ENCODE data around the gene MYO19.

The MYO19 gene

DNA sequence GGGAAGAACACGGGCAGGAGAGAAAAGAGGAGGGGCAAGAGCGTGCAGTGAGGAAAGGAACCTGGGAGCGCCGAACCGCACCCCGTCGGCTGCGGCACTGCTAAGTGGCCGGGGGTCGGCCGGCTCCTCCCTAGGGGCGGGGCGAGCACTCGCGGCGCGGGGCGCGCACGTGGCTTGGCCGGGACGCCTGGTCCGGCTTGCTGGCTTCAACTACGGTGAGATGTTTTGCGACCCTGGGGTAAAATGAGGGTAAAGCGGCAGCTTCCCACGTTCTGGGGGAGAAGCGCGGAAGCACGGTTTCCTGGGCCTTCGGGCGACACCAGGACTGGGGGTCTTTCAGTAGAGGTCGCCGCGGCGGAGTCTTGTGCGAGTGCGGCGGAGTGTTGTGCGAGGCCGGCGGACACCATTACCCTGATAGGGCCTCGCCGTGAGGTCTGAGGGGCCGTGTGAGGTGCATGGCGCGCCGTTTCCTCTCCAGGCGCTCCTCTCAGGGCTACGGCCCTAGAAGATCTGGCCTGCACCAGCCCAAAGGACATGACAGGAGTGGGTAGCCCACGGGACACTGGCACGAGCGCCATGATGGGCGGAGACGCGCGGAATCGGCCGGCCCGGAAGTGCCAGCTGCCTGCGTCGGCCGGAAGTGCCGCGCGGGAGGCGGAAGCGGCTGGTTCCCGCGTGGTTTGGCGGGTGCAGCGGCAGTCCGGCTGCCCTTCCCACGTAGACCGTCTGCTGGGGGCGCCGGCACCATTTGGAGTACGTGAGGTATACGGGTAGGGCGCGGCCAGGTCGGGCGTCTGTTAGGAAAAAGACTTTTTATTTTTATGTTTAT is at the start of gene MYO19, which contains the start of gene PIGW:
Gene MYO19, minus strand, starts transcription at position 29 of the 829 bp plus-strand sequence. CDS start 2,330 bp downstream, outside the sequence.
Gene PIGW, plus strand, starts transcription at position 148 of the 829 bp plus-strand sequence. CDS start 2,115 bp downstream, outside the sequence.
- peak; percentile 90 for DNase-seq

DNA sequence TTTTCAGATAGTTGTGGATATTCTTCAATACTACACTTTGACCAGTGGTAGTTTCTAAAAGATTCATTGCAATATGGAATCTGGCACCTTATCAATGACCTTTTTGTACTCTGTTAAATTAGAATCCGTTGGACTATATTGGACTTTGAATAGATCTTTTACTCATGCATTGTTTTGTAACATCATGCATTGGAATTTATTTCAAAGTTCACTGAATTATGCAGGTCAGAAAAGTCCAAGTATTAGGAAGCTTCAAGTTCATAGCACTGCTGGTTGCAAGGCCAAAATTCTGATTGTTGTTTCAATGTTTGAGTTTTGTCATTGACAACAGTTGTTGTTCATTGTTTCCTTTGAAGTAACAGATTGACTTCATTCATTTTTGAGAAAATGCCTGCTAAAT is 49.1 kb upstream of the MYO19 start:
- no peak for DNase-seq

DNA sequence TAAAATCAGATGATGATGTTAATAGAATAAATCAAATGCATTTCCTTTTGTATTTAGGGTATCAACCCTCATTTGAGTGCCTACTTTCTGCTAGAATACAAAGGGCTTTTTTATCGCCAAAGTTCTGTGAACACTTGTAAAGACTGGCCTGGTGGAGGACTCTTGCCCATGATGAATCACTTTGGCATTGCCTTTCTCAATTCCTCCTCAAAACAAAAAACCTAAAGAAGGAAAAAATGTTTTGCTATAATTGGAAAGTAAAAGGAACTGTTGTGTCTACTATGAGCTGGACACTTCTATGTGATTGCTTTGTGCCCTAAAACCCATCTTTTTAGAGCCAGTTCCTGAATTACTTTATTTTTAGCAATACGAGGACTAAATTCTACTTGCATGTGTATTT is 44.0 kb upstream of the MYO19 start:
- no peak for DNase-seq

DNA sequence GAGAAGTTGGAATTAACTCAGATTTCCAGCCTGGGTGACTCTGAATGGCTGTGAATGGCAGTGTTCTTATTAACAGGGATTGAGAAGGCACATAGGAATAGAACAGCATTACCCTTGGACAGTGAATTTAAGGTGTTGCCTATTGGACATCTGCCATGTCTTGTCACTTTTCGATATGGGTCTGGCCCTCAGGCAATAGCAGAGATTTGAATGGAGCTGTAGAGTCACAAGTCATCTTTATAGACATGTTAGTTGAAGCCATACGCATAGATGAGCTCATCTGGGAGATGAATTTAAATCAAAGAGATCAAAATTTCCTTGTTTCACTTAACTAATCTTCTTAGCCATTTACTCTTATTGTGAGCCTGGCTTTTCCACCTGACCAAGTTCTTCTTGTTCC is 42.1 kb upstream of the MYO19 start:
- no peak for DNase-seq

GRCh38 chr17:36575028-36575427 is 40.4 kb upstream of the MYO19 start:
- DNase-seq: no peak

DNA sequence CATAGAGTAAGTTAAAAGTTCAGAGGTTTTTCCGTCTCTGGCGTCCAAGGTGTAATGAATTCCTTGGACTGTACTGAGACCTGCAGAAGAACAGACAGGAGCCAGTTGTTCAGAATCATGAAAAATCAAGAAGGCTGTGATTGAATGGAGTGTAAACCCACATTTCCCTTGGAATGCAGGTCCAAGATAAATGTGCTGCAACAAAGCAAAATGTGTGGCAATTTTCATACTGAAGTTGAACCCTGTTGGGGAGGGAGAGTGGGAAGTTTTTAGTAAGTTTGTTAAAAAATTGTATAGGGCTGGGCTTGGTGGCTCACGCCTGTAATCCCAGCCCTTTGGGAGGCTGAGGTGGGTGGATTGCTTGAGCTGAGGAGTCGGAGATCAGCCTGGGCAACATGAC is 31.4 kb upstream of the MYO19 start:
- DNase-seq: no peak

DNA sequence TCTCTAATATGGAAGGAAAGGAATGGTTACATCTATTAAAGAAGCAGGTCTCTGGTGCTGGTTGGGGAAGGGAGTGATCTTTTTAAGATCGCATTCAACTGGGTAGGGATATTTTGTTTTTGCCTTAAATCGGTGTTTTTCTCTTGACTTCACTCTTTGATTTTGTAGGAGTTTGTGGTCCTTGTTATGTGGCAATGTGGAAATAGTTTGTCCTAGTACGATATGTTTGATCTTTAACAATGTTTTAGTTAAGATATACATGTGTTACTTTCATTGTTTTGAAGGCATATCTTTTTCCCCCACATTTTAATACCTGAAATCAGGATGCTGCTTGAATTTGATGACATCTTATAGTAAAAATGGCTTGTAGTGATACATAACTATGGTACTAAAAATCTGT is 18.8 kb upstream of the MYO19 start:
- no peak for DNase-seq

DNA sequence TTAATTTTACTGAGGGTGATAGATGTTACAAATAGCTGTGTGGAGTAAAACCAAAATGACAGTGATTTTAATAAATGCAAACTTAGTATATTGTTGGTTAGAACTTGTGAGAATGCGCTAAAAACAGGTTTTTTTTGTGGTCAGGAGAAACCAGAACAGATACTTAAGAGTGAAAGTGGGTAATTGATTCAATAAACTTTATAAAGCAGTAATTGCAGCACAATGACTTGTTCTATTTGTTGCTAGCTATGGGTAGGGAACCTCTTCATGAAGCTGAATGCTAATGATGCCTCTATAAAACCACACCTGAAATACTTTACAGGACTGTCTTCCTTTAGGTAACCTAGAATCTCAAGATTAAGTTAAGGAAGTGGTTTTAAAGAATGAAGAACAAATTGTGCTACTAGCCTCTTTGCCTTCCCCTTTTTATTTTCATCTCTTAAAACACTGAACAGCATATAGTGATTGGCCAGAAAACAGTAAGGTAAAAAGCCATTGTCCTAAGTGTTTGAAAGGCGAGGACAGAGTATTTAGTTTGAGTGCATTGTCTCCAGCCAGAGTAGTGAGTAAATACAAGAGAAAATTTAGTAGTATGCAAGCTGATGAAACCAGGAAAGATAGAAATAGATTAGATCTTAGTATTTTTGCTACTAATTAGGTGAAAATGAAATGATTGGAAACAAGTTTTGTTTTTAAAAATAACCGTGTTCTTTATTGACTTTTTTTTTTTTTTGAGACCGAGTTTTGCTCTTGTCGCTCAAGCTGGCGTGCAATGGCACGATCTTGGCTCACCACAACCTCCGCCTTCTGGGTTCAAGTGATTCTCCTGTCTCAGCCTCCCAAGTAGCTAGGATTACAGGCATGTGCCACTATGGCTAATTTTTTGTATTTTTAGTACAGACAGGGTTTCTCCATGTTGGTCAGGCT is 16.1 kb upstream of the MYO19 start:
- DNase-seq: no peak

- no peak for DNase-seq
Measured at GRCh38 chr17:36547776-36548175, 13.1 kb upstream of the MYO19 start.

DNA sequence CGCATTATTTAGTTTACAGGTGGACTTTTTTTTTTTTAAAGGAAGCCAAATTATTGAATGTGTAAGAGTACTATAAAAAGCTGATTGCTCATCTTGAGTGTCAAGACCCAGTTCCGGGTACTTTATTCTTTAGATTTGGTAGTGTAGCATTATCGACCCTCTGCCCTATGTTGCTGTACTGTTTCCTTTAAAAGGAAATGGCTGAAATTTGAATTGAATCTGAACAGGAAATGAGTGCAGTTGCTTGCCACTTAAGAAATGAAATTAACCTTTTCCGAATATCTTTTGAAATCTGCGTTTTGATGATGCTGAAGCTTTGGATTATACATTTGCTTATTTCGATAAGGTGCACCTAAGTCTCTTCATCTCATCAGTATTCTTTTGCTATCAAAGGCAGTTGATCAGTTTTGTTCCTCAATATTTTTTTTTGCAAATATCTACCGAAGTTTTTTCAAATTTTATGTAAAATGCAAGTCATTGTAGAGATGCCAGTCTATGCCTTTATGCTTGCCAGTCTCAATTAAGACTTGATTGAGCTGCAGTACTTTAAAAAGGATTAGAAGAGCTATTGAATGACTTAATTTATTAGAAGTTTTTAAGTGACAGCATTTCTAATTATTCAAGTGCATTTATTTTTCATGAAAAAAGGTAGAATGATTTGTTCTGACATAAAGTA is 11.9 kb upstream of the MYO19 start:
- no peak for DNase-seq

DNA sequence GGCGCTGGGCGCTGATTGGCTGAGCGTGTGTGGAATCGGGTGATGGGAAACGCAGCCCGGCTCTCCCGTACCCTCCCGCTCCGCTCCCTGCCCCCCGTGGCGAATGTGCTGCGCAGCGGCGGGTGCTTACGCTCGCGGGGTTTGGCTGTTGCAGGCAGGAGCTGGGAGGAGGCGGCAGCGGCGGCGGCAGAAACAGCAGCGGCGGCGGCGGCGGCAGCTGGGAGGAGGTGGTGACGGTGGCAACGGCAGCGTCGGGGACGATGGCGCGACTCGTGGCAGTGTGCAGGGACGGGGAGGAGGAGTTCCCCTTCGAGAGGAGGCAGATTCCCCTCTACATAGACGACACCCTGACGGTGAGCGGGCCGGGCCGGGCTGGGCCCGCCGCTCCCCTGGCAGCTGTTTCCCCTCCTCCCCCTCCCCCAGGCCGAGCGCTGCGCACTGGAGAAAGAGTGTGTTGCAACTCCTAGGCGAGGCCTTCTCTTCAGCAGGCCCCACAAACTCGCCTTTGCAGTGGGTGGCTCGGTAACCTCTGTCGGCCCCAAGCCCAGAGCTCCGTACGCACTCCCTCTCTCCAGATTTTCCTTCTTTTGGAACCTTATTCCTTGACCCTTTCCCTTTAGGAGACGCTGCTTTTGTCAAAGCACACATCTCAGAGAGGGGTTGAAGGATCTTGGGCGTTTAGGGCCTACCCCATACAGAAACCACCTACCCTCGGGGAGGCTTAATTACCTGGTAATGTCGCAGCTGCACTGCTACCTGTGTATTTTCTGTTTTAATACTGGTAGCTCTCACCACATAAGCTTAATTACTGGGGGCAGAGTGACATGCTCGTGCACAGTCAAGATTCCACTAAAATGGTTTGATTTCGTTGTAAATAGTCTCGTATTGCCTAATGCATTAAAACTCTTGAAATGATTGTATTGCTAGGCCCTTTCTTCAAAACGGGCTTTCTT is 11.1 kb upstream of the MYO19 start:
- DNase-seq: peak; percentile 97

DNA sequence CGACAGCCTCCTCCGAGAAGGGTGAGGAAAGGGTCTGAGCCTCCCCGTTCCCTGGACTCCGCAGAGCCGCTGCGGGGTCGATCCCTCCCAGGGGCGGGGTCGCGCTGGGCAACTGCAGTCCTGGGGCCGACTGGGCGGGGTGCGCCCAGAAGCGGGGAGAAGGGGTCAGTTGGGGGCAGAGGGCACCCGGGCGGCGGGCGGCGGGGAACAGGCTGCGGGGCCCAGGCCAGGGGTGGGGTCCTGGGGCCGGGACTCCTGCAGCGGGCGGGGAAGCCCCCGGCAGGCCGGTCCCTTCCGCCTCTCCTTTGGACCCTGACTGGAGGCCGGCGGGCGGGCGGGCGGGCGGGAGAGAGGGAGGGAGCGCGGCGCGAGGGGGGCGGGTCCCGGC is 10.4 kb upstream of the MYO19 start:
- no peak for DNase-seq

GRCh38 chr17:36544307-36545076 is 9.8 kb upstream of the MYO19 start, which contains the start of gene GGNBP2:
Gene GGNBP2 (plus strand): TSS chr17:36544919. CDS start chr17:36545725, 806 bp downstream.
- DNase-seq: peak; percentile 92

- DNase-seq: no peak
Measured at GRCh38 chr17:36544044-36544306, 9.3 kb upstream of the MYO19 start.

- no peak for DNase-seq
Measured at GRCh38 chr17:36542755-36543154, 8.1 kb upstream of the MYO19 start.

DNA sequence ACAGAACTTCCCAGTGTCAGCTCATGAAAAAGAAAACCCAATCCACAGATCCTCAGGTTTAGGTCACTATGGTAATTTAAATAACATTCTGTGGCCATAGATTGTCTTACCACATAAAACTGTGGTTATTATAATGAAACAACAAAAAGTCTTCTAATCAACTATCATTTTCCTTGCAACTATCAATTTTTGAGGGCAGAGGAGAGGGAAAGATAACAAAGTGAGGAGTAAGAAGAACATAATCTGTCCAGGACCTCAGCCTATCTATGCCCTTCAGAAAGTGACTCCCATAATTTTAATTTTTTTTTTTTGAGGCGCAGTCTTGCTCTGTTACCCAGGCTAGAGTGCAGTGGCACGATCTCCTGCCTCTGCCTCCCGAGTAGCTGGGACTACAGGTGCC is 6.0 kb upstream of the MYO19 start:
- no peak for DNase-seq

GRCh38 chr17:36535669-36536081 is 1.0 kb upstream of the MYO19 start:
- peak; percentile 62 for DNase-seq

DNA sequence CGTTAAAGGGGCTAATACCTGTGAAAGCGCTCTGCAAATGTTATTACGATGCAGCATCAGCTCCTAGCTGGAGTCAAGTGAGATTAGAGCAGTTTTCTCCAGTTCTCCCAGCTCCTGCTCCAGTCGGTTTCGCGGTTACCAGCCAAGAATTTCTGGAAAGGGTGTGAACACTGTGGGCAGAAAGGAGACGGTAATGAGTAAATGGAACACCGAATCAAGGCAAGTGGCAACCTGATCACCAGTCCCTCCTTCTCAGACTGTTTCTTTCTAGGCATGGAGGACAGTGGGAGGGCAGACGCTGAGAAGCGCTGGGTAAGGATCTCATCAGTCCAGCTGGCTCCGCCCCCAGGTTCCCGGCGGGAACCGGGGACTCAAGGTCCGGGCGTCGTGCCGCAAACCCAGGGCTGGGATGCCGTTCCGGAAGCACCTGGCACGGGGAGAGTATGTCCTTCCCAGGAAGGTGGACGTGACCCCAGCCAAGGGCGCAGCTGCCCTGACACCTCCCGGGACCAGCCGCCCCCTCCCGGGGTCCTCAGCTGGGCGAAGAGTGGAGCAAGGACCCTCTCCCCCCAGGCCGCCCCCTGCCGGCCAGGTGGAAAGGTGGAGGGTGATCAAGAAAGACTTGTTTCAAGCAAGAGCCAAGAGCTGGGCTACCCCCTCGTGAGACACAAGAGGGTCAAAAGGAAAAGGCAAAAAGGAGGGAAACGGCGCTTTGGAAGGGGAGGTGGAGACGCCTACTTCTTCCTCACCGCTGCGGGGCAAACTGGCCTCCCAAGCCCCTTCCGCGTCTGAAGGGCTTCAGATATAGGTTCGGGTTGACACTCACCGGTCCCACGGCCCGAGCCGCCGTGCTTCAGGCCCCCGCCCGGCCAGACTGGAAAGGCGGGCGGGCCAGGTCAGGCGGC is 481 bp downstream of the MYO19 start:
- DNase-seq: peak; percentile 80

DNA sequence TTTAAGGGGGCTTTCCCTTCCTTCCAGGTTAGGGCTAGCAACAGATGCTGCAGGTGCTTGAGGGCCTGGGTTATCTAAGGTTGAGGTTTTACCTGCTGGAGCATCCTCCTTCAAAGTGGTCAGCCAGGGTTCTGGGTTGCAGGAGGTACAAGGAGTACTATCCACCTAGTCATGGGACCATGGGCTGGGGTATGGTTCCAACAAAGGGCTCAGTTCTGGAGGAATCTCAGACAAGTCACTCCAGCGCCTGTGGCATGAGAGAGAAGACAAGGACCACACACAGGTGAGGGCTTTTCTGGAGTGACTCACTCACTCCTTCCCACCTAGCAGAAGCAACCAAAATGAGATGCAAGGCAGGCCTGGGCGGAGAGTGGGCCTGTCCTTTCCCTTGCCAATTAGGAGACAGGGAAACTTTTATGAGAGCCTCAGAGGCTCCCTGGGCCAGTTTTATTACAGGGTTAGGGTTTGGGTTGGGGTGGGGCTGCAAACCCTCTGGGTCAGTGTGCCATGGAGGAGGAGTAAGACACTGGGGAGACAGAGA is 2.2 kb downstream of the MYO19 start:
- DNase-seq: no peak

- no peak for DNase-seq
Measured at GRCh38 chr17:36529121-36529520, 5.5 kb downstream of the MYO19 start.

All from NCI-H1092 treated with DMSO at 0.1 percent for 48 hours (cell line).